ENCODE data around the gene FCRLB.
A peak's percentile ranks its signal among the peaks of the same experiment; 100 is the strongest.

Gene FCRLB

DNA sequence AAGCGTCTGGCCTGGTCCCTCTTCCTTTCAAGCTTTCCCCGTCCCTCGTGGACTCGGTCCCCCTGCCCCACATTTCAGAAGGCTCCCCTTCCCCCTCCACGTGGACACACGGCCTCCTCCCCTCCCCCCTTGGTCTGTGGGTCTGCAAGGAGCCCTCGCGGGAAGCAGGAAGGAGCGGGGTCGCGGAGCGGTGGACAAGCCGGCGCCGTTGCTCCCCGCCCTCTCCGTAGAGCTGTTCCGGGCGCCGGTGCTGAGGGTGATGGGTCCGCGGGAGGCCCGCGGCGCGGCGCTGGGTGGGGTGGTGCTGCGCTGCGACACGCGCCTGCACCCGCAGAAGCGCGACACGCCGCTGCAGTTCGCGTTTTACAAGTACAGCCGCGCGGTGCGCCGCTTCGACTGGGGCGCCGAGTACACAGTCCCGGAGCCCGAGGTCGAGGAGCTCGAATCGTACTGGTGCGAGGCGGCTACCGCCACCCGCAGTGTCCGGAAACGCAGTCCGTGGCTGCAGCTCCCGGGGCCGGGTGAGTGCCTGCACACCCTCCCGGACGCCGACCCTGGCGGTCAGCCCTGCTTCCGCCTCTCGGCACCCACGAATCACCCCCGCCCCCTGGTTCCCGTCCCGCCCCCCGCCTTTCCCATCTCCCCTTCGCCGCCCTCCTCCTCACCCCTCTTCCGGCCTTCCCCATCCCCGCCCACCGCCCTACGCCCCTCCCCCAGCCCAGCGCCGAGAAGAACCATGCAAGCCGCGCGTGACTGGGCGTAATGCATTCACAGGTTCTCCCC, 5.3 kb downstream of the FCRLB start:
- DNase-seq (ENCODE audit: low read depth), result no peak
- TF ChIP-seq, protein P1, sequence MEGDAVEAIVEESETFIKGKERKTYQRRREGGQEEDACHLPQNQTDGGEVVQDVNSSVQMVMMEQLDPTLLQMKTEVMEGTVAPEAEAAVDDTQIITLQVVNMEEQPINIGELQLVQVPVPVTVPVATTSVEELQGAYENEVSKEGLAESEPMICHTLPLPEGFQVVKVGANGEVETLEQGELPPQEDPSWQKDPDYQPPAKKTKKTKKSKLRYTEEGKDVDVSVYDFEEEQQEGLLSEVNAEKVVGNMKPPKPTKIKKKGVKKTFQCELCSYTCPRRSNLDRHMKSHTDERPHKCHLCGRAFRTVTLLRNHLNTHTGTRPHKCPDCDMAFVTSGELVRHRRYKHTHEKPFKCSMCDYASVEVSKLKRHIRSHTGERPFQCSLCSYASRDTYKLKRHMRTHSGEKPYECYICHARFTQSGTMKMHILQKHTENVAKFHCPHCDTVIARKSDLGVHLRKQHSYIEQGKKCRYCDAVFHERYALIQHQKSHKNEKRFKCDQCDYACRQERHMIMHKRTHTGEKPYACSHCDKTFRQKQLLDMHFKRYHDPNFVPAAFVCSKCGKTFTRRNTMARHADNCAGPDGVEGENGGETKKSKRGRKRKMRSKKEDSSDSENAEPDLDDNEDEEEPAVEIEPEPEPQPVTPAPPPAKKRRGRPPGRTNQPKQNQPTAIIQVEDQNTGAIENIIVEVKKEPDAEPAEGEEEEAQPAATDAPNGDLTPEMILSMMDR (IDR thresholded peaks at IDR 0.05; ENCODE audit: low read depth, low read length, missing control alignments), result no peak
- in situ Hi-C loops (cut with HindIII; ENCODE audit: low sequenced_read_pairs), result loop anchor here (25.0 kb wide), 1 partner anchor 514 kb away; the partner anchor contains the start of genes APOA2, FCER1G and NDUFS2
- H3K4me3 ChIP-seq (ENCODE audit: low read depth, low read length), result peak overlapping the region; percentile 63

DNA sequence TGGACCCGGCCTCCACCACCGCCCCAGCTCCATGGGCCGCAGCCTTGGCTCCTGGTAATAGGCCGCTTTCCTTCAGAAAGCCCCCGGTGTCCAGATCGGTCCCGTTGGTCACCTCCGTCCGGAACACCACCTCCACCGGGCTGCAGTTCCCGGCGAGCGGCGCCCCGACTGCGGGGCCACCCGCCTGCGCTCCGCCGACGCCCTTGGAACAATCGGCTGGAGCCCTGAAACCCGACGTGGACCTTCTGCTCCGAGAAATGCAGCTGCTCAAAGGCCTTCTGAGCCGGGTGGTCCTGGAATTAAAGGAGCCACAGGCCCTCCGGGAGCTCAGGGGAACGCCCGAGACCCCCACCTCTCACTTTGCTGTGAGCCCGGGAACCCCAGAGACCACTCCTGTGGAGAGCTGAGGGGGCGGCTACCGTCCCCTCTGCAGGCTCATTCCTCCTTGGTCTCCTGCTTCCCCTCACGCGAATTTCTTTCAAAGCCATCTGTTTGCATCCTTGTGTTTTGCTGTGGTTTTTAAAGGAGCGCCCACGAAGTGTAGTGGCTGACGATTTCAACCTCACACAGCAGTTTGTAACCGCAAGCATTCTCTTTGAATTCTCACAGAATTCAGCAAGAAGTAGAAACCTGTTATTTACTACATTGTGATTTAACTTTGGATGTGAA, 6.0 kb downstream of the FCRLB start:
- DNase-seq (ENCODE audit: low read depth), result peak; percentile 85

DNA sequence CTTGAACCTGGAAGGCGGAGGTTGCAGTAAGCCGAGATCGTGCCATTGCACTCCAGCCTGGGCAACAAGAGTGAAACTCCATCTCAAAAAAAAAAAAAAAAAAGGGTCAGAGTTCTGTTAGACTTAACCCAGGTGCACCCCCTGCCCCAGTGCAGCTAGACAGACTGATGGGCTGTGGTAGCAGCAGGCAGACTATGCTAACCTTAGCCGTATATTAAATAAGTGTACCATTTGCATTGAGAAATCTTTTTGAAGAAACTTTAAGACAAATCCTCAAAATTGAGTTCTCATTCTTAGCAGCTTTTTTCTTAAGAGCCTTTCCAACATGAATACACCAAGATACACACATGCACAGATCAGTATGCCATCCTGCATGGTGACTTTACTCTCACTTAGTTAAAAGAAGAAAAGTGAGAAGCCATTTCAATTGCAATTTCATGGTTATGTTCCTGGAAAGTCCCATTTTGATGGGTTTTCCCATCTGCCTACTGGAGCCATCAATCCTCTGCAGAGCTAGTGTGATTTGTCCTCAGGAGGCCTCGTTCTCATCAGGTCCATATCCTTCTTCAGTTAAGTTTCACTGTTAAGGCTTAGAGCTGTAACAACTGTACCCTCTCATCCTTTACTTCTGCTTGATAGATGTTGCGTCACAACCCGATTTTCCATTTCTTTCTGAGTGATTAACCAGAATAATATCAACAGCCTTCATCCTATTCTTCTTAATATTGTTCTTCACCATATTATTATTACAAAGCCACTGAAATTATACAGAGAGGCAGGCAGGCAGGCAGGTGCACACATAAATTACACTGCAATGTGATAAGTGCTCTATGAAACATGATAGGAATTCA, 7.3 kb downstream of the FCRLB start:
- in situ Hi-C loops (cut with HindIII; ENCODE audit: low sequenced_read_pairs), result loop anchor here (25.0 kb wide), 1 partner anchor 516 kb away; the partner anchor contains the start of genes APOA2, FCER1G and NDUFS2
- no peak overlapping the region for H3K4me3 ChIP-seq (ENCODE audit: low read depth, low read length)
- no peak for DNase-seq (ENCODE audit: low read depth)
- TF ChIP-seq, protein P1 (IDR thresholded peaks at IDR 0.05; ENCODE audit: low read depth, low read length, missing control alignments), result no peak

More for the DNA sequence above, 6.0 kb downstream of the FCRLB start:
- in situ Hi-C loops (cut with HindIII; ENCODE audit: low sequenced_read_pairs), result loop anchor here (25.0 kb wide), 1 partner anchor 515 kb away; the partner anchor contains the start of genes APOA2, FCER1G and NDUFS2
- TF ChIP-seq, protein P1 (IDR thresholded peaks at IDR 0.05; ENCODE audit: low read depth, low read length, missing control alignments), result no peak
- peak overlapping the region; percentile 63 for H3K4me3 ChIP-seq (ENCODE audit: low read depth, low read length)

DNA sequence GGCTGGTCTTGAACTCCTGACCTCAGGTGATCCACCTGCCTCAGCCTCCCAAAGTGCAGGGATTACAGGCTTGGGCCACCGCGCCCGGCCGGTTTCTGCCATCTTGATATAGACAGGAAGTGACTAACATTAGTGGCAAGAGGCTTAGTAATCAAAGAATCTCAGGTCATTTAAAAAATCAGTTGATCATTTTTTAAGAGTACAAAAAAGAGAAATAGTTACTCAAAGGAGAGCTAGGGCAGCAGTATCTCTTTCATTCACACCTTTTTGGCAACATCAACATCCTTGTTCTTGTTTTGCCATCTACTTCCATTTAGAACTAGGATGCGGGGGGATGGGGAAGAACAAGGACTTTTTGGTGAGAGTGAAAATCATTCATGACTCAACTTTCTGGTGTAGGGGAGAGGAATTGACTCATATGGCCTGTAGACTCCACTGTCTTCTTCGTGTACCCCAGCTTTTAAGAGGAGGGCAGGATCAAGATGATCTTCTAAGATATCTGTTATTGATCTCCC, 8.8 kb downstream of the FCRLB start:
- no peak for DNase-seq (ENCODE audit: low read depth)
- no peak overlapping the region for H3K4me3 ChIP-seq (ENCODE audit: low read depth, low read length)
- TF ChIP-seq, protein P1 (IDR thresholded peaks at IDR 0.05; ENCODE audit: low read depth, low read length, missing control alignments), result no peak
- in situ Hi-C loops (cut with HindIII; ENCODE audit: low sequenced_read_pairs), result loop anchor here (25.0 kb wide), 1 partner anchor 518 kb away; the partner anchor contains the start of genes APOA2, FCER1G and NDUFS2

DNA sequence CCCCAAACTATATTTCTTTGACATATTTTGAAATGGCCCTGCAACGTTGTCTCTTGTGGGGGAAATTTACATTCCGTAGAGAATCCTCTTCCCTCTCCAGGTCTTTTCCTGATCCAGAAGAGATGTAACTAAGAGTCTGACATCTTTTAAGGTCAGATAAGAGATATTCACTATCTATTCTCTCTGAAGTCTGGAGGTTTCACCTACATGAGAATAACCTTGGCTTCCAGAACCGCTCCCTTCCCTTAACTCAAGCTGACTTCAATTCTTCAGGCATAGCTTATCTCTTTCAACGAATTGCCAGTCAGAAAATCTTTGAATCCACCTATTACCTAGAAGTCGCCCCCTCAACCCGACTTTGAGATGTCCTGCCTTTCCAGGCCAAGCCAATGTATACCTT, 9.9 kb downstream of the FCRLB start:
- TF ChIP-seq, protein P1 (IDR thresholded peaks at IDR 0.05; ENCODE audit: low read depth, low read length, missing control alignments), result no peak
- DNase-seq (ENCODE audit: low read depth), result no peak
- no peak overlapping the region for H3K4me3 ChIP-seq (ENCODE audit: low read depth, low read length)
- in situ Hi-C loops (cut with HindIII; ENCODE audit: low sequenced_read_pairs), result loop anchor here (25.0 kb wide), 1 partner anchor 519 kb away; the partner anchor contains the start of genes APOA2, FCER1G and NDUFS2

All from astrocyte of the cerebellum (primary cell).